ENCODE results near the gene ATF3. TPM values are rescaled to one million over a fixed set of nuclear protein-coding genes. Genes with fewer than 3 reads are reported as not detected.
A peak's percentile ranks its signal among the peaks of the same experiment; 100 is the strongest.

The ATF3 gene
- total RNA-seq, 1 experiment from 2014 or later = 43.2 TPM

- Histone ChIP-seq H3K27ac (ENCODE audit: low read depth, low read length) (no peak overlapping the region), H3K9ac (ENCODE audit: low read length) (no peak overlapping the region), H2AFZ (ENCODE audit: low read depth, low read length, poor library complexity, severe bottlenecking) (no peak overlapping the region), H3K9me3 (ENCODE audit: control insufficient read depth in 1 of 2, insufficient read depth in 1 of 2, low read depth in 1 of 2, low read length in 2 of 2) (no peaks in the 10 kb centered on the region), H3K4me2 (ENCODE audit: low read length) (no peak overlapping the region), H3K9me2 (ENCODE audit: insufficient read depth) (no peaks in the 10 kb centered on the region), H3K4me3 (replicated peaks in 1 of 2; ENCODE audit: low read depth in 1 of 2, low read length in 2 of 2) (no peak overlapping the region), H4K20me1 (ENCODE audit: insufficient read depth) (no peaks in the 10 kb centered on the region), H3K27me3 (ENCODE audit: insufficient read depth, low read length) (no peaks in the 10 kb centered on the region), H3K4me1 (ENCODE audit: control insufficient read depth in 1 of 2, insufficient read depth in 2 of 2, low read length in 2 of 2) (no peaks in the 10 kb centered on the region), H3K36me3 (ENCODE audit: control insufficient read depth in 1 of 2, insufficient read depth in 2 of 2, low read length in 2 of 2) (no peaks in the 10 kb centered on the region), H3K79me2 (ENCODE audit: insufficient read depth, low read length) (no peaks in the 10 kb centered on the region)
- POLR2A ChIA-PET = interaction anchor here (2.7 kb wide), 1 partner anchor 20 kb away, joined by 10 read pairs; the partner anchor contains the start of gene ATF3
- RAD21 ChIA-PET (ENCODE audit: low non-redundant PET in 1 of 2, low total read pairs in 2 of 2, uncharacterized antibody in 2 of 2, unreplicated experiment in 2 of 2) = no interaction called here
- ATAC-seq = 0 out of 2 replicates have a peak, but pooled peaks have one; percentile 49
- CTCF ChIA-PET = no interaction called here
- DNase-seq (ENCODE audit: low read depth, low spot score) = no peak
- BruUV-seq (replicated peaks) = no TSS peak
- TF ChIP-seq ZBTB33 (IDR thresholded peaks at IDR 0.05; ENCODE audit: extremely low read depth, insufficient replicate concordance, low read length) = no peak
- TF ChIP-seq, protein P1, sequence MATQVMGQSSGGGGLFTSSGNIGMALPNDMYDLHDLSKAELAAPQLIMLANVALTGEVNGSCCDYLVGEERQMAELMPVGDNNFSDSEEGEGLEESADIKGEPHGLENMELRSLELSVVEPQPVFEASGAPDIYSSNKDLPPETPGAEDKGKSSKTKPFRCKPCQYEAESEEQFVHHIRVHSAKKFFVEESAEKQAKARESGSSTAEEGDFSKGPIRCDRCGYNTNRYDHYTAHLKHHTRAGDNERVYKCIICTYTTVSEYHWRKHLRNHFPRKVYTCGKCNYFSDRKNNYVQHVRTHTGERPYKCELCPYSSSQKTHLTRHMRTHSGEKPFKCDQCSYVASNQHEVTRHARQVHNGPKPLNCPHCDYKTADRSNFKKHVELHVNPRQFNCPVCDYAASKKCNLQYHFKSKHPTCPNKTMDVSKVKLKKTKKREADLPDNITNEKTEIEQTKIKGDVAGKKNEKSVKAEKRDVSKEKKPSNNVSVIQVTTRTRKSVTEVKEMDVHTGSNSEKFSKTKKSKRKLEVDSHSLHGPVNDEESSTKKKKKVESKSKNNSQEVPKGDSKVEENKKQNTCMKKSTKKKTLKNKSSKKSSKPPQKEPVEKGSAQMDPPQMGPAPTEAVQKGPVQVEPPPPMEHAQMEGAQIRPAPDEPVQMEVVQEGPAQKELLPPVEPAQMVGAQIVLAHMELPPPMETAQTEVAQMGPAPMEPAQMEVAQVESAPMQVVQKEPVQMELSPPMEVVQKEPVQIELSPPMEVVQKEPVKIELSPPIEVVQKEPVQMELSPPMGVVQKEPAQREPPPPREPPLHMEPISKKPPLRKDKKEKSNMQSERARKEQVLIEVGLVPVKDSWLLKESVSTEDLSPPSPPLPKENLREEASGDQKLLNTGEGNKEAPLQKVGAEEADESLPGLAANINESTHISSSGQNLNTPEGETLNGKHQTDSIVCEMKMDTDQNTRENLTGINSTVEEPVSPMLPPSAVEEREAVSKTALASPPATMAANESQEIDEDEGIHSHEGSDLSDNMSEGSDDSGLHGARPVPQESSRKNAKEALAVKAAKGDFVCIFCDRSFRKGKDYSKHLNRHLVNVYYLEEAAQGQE (IDR thresholded peaks at IDR 0.05; ENCODE audit: low read depth) = no peak
- TF ChIP-seq POLR2A (IDR thresholded peaks at IDR 0.05; ENCODE audit: borderline replicate concordance, extremely low read depth, insufficient read depth, insufficient read length) = no peak
- TF ChIP-seq, protein P2, sequence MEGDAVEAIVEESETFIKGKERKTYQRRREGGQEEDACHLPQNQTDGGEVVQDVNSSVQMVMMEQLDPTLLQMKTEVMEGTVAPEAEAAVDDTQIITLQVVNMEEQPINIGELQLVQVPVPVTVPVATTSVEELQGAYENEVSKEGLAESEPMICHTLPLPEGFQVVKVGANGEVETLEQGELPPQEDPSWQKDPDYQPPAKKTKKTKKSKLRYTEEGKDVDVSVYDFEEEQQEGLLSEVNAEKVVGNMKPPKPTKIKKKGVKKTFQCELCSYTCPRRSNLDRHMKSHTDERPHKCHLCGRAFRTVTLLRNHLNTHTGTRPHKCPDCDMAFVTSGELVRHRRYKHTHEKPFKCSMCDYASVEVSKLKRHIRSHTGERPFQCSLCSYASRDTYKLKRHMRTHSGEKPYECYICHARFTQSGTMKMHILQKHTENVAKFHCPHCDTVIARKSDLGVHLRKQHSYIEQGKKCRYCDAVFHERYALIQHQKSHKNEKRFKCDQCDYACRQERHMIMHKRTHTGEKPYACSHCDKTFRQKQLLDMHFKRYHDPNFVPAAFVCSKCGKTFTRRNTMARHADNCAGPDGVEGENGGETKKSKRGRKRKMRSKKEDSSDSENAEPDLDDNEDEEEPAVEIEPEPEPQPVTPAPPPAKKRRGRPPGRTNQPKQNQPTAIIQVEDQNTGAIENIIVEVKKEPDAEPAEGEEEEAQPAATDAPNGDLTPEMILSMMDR (IDR thresholded peaks at IDR 0.05 in 2 of 3, conservative IDR thresholded peaks at IDR 0.05 in 1 of 3; ENCODE audit: borderline replicate concordance in 1 of 3, insufficient read depth in 1 of 3, low read depth in 2 of 3, low read length in 2 of 3) = no peak
- intact Hi-C loops (cut with micrococcal nuclease) = no loop called here
Observed at GRCh38 chr1:212587888-212588510, 20.6 kb upstream of the ATF3 start.
